SK-N-SH (cell line): Measurements from ENCODE around the gene NR2F1. TPM values are rescaled to one million over a fixed set of nuclear protein-coding genes. Genes with fewer than 3 reads are reported as not detected.
A peak's percentile ranks its signal among the peaks of the same experiment; 100 is the strongest.

ENCODE experiments used
- CTCF ChIA-PET: fragments of 300-600, 350-600 bp; formaldehyde crosslinking; extraction: SDS; loops from one replicate; lab custom pipeline; 2021; lab: Yijun Ruan, JAX
- POLR2A ChIA-PET: fragments of 350-600 bp; sonication (Branson Sonifier 250); formaldehyde crosslinking; extraction: SDS; loops from one replicate; lab custom pipeline; 2020; ENCODE audit warnings: antibody characterized with exemption, inconsistent platforms; lab: Yijun Ruan, JAX
- DNase-seq: peaks from one replicate; pipeline ENCODE4 v3.0.0; 2012
- H2AFZ ChIP-seq: fragments of 200-600 bp; sonication (generic); 2 replicates; pipeline ENCODE4 v1.8.1; 2016; ENCODE audit warnings: antibody characterized with exemption, mild to moderate bottlenecking, low read depth
- H3F3A ChIP-seq: fragments of 200-600 bp; sonication (generic); replicated peaks from 2 replicates; pipeline ENCODE3; 2016; ENCODE audit warnings: antibody characterized with exemption, mild to moderate bottlenecking; ENCODE audit not compliant: insufficient read depth
- H3K27ac ChIP-seq, 2 experiments: fragments of 200-500 bp in 1 of 2; fragments of 200-600 bp in 1 of 2; sonication (Bioruptor generic) in 1 of 2; sonication (generic), shearing (Covaris generic) in 1 of 2; 2 replicates each; pipeline versions ENCODE4 v1.5.1 to v1.6.1; 2014 to 2016; ENCODE audit warnings: low read depth in 2 of 2, inconsistent platforms in 1 of 2, low read length in 1 of 2, mild to moderate bottlenecking in 1 of 2, mixed read lengths in 1 of 2
- H3K27me3 ChIP-seq: fragments of 200-600 bp; sonication (generic), shearing (Covaris generic); 2 replicates; pipeline ENCODE4 v1.6.1; 2016; ENCODE audit warnings: mixed run types; ENCODE audit not compliant: insufficient read depth
- H3K36me3 ChIP-seq, 2 experiments: fragments of 200-500 bp in 1 of 2; fragments of 200-600 bp in 1 of 2; sonication (Bioruptor generic) in 1 of 2; sonication (generic) in 1 of 2; replicated peaks in 1 of 2; 2 replicates each; pipeline versions ENCODE3 to v1.5.1; 2014 to 2016; ENCODE audit warnings: low read length in 1 of 2, mild to moderate bottlenecking in 1 of 2; ENCODE audit not compliant: insufficient read depth in 2 of 2, control insufficient read depth in 1 of 2
- H3K4me1 ChIP-seq, 2 experiments: fragments of 200-500 bp in 1 of 2; fragments of 200-600 bp in 1 of 2; sonication (Bioruptor generic) in 1 of 2; sonication (generic), shearing (Covaris generic) in 1 of 2; 2 replicates each; pipeline versions ENCODE4 v1.5.1 to v1.6.1; 2014 to 2016; ENCODE audit warnings: low read depth in 1 of 2, low read length in 1 of 2, mixed run types in 1 of 2; ENCODE audit not compliant: insufficient read depth in 2 of 2, control insufficient read depth in 1 of 2
- H3K4me2 ChIP-seq: fragments of 200-600 bp; sonication (generic), shearing (Covaris generic); 2 replicates; pipeline ENCODE4 v1.6.1; 2017; ENCODE audit warnings: mixed run types
- H3K4me3 ChIP-seq, 2 experiments: fragments of 200-500 bp in 1 of 2; fragments of 200-600 bp in 1 of 2; sonication (Bioruptor generic) in 1 of 2; sonication (generic), shearing (Covaris generic) in 1 of 2; 2 replicates each; pipeline versions ENCODE4 v1.5.1 to v1.8.1; 2014 to 2016; ENCODE audit warnings: low read depth in 2 of 2, inconsistent platforms in 1 of 2, low read length in 1 of 2, mild to moderate bottlenecking in 1 of 2, mixed read lengths in 1 of 2, moderate library complexity in 1 of 2
- H3K79me2 ChIP-seq: fragments of 200-600 bp; sonication (generic); 2 replicates; pipeline ENCODE4 v1.8.1; 2017; ENCODE audit warnings: mild to moderate bottlenecking; ENCODE audit not compliant: insufficient read depth
- H3K9ac ChIP-seq: fragments of 200-600 bp; sonication (generic); 2 replicates; pipeline ENCODE4 v1.6.1; 2017; ENCODE audit warnings: mixed run types
- H3K9me2 ChIP-seq: fragments of 200-600 bp; sonication (generic); 2 replicates; pipeline ENCODE4 v1.6.1; 2017; ENCODE audit warnings: mixed run types
- H3K9me3 ChIP-seq: fragments of 200-600 bp; sonication (generic); 2 replicates; pipeline ENCODE4 v1.6.1; 2017; ENCODE audit warnings: mixed run types, mild to moderate bottlenecking, moderate library complexity
- H4K20me1 ChIP-seq: fragments of 200-600 bp; sonication (generic); 2 replicates; pipeline ENCODE4 v1.6.1; 2017; ENCODE audit warnings: mild to moderate bottlenecking, mixed run types; ENCODE audit not compliant: insufficient read depth
- ELF1 ChIP-seq: IDR thresholded peaks from 2 replicates; pipeline ENCODE4 v1.4.0; 2012
- EP300 ChIP-seq, 2 experiments: IDR thresholded peaks; 2 replicates each; pipeline versions ENCODE4 v1.4.0 to v1.6.1; 2012; ENCODE audit warnings: borderline replicate concordance in 1 of 2, low read depth in 1 of 2, low read length in 1 of 2
- EZH2phosphoT487 ChIP-seq: fragments of 200-600 bp; sonication (generic); IDR thresholded peaks from 2 replicates; pipeline ENCODE4 v1.6.1; 2017; ENCODE audit warnings: low read depth, mixed run types, mild to moderate bottlenecking, antibody characterized with exemption, moderate library complexity, borderline replicate concordance
- FOXJ3 ChIP-seq: sonication (generic); formaldehyde crosslinking; IDR thresholded peaks from 2 replicates; pipeline ENCODE4 v1.5.1; 2020; ENCODE audit warnings: mild to moderate bottlenecking, missing genetic modification reagents
- GABPA ChIP-seq: IDR thresholded peaks from 2 replicates; pipeline ENCODE4 v1.4.0; 2012; ENCODE audit warnings: low read depth, mild to moderate bottlenecking
- GATA2 ChIP-seq: sonication (generic); formaldehyde crosslinking; IDR thresholded peaks from 2 replicates; pipeline ENCODE4 v1.5.0; 2020; ENCODE audit warnings: mild to moderate bottlenecking, missing genetic modification reagents
- JUND ChIP-seq: IDR thresholded peaks from 2 replicates; pipeline ENCODE4 v1.4.0; 2012
- MXI1 ChIP-seq: IDR thresholded peaks from 2 replicates; pipeline ENCODE4 v1.6.1; 2012; ENCODE audit warnings: mild to moderate bottlenecking, low read depth, low read length, improper control_type of control experiment
- NFIC ChIP-seq: IDR thresholded peaks from 2 replicates; pipeline ENCODE4 v1.4.0; 2012; ENCODE audit warnings: borderline replicate concordance
- RCOR1 ChIP-seq: fragments of 150-350 bp; IDR thresholded peaks from 2 replicates; pipeline ENCODE4 v1.6.1; 2017; ENCODE audit warnings: antibody characterized with exemption, low read length
- RFX5 ChIP-seq: IDR thresholded peaks from 2 replicates; pipeline ENCODE4 v1.6.1; 2012; ENCODE audit warnings: mild to moderate bottlenecking, improper control_type of control experiment, low read length
- SMC3 ChIP-seq: IDR thresholded peaks from 2 replicates; pipeline ENCODE4 v1.6.1; 2012; ENCODE audit warnings: low read depth, low read length, improper control_type of control experiment
- WGBS: methylation state at CpG from one replicate; pipeline ENCODE4 v1.1.6; 2017; ENCODE audit warnings: low lambda C conversion rate; 5-methylcytosine and 5-hydroxymethylcytosine counted together
- polyA plus RNA-seq, 3 experiments: library from polyadenylated mRNA; depleted of rRNA; stranded (reverse); fragments of >200 nt; gene quantifications; 2 replicates each; pipeline ENCODE4 v1.2.3, GENCODE V29; 2012
- TF ChIP-seq, protein P1 (sequence below): IDR thresholded peaks from 2 replicates; pipeline ENCODE4; 2012
- TF ChIP-seq, protein P2 (sequence below): IDR thresholded peaks from 2 replicates; pipeline ENCODE4 v1.4.0; 2012; ENCODE audit warnings: low read depth
- TF ChIP-seq, protein P3 (sequence below): IDR thresholded peaks from 2 replicates; pipeline ENCODE4 v1.4.0; 2012; ENCODE audit warnings: low read depth, borderline replicate concordance
- TF ChIP-seq, protein P4 (sequence below): fragments of 150-350 bp; IDR thresholded peaks from 2 replicates; pipeline ENCODE4 v1.6.1; 2016; ENCODE audit warnings: mild to moderate bottlenecking, low read depth, low read length

NR2F1 gene
- polyA plus RNA-seq, 1 of the 3 experiments (the other 2 are of a cell fraction), result 47.1 TPM

DNA sequence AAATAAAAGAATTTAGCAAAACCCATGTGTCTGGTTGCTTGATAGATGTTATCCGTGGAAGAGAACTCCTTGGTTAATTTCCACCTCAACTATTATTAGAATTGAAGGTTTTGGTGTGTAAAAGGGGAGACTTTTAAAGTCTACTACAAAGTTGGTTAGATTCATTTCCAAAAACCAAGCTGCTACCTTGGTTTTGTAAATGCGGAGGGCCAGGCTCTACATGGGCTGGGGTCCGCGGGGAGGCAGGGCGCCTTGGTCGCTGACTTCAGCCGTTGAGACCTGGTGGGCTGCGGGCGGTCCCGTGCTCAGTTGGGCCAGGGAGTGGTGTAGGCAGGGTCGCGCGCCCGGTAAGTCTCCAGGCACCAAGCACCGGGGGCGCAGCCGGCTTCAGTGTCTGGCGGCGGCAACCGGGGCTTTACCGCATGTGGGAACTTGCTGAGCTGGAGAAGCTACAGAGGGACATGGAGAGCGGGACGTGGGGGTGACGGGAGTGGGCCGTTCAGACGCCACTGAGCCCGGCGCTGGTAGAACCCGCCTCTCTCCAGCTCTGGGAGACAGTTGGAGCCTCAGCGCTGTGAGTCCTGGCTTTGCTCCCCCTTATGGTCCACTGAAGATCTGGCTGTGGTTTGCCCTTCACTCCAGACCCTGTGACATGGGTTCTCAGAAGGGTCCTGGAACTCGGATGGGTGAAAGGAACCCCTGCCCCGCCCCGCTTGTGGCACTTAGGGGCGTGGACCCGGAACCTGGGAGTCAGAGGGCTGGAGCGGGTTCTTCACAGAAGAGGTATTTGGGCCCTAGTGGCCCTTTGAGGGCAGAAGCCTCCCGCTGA lies 11.8 kb downstream of the NR2F1 start:
- Histone ChIP-seq H2AFZ (no peak overlapping the region), H3K27me3 (no peaks in the 10 kb centered on the region), H3F3A (peaks cover 2% of the 10 kb centered on the region), H3K9me2 (no peaks in the 10 kb centered on the region), H3K36me3 (peaks cover 21 to 45% of the 10 kb centered on the region in 2 experiments), H3K9ac (no peak overlapping the region), H3K27ac (no peak overlapping the region; a peak in 1 of 4 replicates), H3K9me3 (no peaks in the 10 kb centered on the region), H3K4me3 (no peak overlapping the region), H3K79me2 (peaks cover 34% of the 10 kb centered on the region), H3K4me2 (no peak overlapping the region), H4K20me1 (peaks cover 4% of the 10 kb centered on the region; the same call in 1 of the 2 replicates), H3K4me1 (peaks cover under 1 to 14% of the 10 kb centered on the region in 2 experiments; a peak in 3 of 4 replicates)
- TF ChIP-seq FOXJ3, result no peak
- no peak for TF ChIP-seq SMC3
- CTCF ChIA-PET, result interaction anchor here (0.9 to 1.6 kb wide), 3 partner anchors 27 to 207 kb away, joined by 3 to 7 read pairs (median 3); no protein-coding TSS in a partner anchor
- DNase-seq, result peak; percentile 22
- WGBS, result 98% methylated on average over 23 of the region's 37 CpGs
- POLR2A ChIA-PET, result no interaction called here

DNA sequence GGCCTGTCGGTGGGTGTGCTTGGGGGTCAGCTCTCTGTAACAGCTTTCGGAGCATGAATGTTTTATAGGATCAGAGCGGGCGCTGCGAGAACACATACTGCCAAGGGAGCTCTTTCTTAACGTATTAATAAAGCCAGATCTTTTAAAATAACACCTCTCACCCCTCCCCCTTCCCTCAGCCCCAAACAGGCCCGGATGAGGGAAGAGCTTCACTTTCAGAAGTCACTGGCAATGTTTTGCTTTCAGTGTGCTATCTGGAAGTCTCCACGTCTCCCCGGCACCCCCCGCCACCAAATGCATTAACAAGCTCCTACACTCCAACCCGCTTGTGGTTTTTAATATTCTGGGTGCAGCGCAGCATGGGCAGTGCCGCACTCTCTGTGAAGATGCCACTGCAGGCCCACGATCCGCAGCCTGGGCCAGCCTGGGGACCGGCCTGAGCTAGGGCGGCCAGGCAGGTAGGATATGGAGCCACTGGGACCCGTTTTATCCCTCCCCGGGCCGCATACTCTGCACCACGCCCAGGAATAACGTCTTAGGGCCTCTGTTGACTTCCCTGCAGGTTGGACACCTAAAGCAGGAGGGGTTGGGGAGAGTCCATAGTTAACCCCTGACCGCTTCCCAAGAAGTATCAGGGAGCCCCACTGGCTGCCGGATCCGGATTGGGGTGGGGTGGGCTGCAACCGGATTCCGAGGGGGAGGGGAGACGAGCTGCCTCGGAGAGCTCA lies 12.6 kb downstream of the NR2F1 start:
- no peaks in the 10 kb centered on the region for H3K9me2 ChIP-seq
- no peak overlapping the region for H3K9ac ChIP-seq
- peaks cover 6 to 9% of the 10 kb centered on the region in 2 experiments; a peak in 3 of 4 replicates for H3K4me1 ChIP-seq
- no peaks in the 10 kb centered on the region for H3K27me3 ChIP-seq
- H3K4me2 ChIP-seq, result no peak overlapping the region
- ChIA-PET POLR2A (no interaction called here), CTCF (interaction anchor here (0.9 to 1.6 kb wide), 3 partner anchors 26 to 206 kb away, joined by 3 to 7 read pairs (median 4); no protein-coding TSS in a partner anchor)
- H3K79me2 ChIP-seq, result peaks cover 27% of the 10 kb centered on the region
- 0 out of 2 replicates have a peak, but pooled peaks cover 4% of the 10 kb centered on the region for H4K20me1 ChIP-seq
- no peak overlapping the region for H3K4me3 ChIP-seq
- H3K9me3 ChIP-seq, result no peaks in the 10 kb centered on the region
- DNase-seq, result no peak
- H2AFZ ChIP-seq, result no peak overlapping the region
- H3K36me3 ChIP-seq, result peaks cover 21 to 42% of the 10 kb centered on the region in 2 experiments
- 95% methylated on average over 28 of the region's 29 CpGs for WGBS
- peaks cover 4% of the 10 kb centered on the region for H3F3A ChIP-seq
- no peak overlapping the region for H3K27ac ChIP-seq
- TF ChIP-seq GATA2, result no peak
- no peak for TF ChIP-seq NFIC
- TF ChIP-seq JUND, result no peak
- TF ChIP-seq, protein P1, sequence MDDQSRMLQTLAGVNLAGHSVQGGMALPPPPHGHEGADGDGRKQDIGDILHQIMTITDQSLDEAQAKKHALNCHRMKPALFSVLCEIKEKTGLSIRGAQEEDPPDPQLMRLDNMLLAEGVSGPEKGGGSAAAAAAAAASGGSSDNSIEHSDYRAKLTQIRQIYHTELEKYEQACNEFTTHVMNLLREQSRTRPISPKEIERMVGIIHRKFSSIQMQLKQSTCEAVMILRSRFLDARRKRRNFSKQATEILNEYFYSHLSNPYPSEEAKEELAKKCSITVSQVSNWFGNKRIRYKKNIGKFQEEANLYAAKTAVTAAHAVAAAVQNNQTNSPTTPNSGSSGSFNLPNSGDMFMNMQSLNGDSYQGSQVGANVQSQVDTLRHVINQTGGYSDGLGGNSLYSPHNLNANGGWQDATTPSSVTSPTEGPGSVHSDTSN, result no peak
- TF ChIP-seq, protein P2, sequence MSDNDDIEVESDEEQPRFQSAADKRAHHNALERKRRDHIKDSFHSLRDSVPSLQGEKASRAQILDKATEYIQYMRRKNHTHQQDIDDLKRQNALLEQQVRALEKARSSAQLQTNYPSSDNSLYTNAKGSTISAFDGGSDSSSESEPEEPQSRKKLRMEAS, result no peak
- TF ChIP-seq RCOR1, result no peak
- TF ChIP-seq SMC3, result no peak
- no peak for TF ChIP-seq GABPA
- no peak for TF ChIP-seq ELF1
- TF ChIP-seq EZH2phosphoT487, result no peak
- TF ChIP-seq, protein P3, sequence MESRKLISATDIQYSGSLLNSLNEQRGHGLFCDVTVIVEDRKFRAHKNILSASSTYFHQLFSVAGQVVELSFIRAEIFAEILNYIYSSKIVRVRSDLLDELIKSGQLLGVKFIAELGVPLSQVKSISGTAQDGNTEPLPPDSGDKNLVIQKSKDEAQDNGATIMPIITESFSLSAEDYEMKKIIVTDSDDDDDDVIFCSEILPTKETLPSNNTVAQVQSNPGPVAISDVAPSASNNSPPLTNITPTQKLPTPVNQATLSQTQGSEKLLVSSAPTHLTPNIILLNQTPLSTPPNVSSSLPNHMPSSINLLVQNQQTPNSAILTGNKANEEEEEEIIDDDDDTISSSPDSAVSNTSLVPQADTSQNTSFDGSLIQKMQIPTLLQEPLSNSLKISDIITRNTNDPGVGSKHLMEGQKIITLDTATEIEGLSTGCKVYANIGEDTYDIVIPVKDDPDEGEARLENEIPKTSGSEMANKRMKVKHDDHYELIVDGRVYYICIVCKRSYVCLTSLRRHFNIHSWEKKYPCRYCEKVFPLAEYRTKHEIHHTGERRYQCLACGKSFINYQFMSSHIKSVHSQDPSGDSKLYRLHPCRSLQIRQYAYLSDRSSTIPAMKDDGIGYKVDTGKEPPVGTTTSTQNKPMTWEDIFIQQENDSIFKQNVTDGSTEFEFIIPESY, result no peak
- TF ChIP-seq RFX5, result no peak
- TF ChIP-seq, protein P4, sequence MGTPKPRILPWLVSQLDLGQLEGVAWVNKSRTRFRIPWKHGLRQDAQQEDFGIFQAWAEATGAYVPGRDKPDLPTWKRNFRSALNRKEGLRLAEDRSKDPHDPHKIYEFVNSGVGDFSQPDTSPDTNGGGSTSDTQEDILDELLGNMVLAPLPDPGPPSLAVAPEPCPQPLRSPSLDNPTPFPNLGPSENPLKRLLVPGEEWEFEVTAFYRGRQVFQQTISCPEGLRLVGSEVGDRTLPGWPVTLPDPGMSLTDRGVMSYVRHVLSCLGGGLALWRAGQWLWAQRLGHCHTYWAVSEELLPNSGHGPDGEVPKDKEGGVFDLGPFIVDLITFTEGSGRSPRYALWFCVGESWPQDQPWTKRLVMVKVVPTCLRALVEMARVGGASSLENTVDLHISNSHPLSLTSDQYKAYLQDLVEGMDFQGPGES, result no peak
- TF ChIP-seq EP300 (IDR thresholded peaks at IDR 0.05; ENCODE audit: borderline replicate concordance in 1 of 2, low read depth in 1 of 2, low read length in 1 of 2), result no peak
- TF ChIP-seq MXI1, result no peak
